ENCODE data around the gene DTD1.

The DTD1 gene

DNA sequence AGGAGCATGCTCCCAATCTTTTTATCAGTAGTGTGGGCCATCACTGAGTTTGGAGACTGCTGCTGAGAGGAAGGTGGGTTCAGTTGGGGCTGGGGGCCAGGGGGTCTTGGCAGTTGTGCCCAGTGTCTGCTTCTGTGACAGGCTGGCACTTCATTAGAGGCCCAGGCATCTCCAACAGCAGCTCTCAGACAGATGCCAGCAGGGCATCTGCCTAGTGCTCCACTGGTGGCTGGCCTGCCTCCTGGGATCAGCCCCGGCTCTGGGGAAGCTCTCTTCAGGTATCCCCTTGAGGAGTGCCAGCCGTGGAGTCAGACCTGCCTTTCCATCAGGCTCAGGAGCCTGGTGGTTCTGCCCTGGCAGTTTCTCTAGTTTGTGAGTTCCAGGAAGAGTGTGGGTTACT is 77.3 kb downstream of the DTD1 start:
- Histone ChIP-seq H3K9ac (no peak overlapping the region), H3K4me2 (no peak overlapping the region), H3K27me3 (no peaks in the 10 kb centered on the region), H3K4me3 (no peak overlapping the region), H4K20me1 (no peaks in the 10 kb centered on the region), H3K4me1 (no peaks in the 10 kb centered on the region), H3K36me3 (no peaks in the 10 kb centered on the region), H3K9me3 (replicated peaks in 1 of 11) (no peaks in the 10 kb centered on the region), H3K27ac (no peak overlapping the region)
- TF ChIP-seq Cebpa-rat (IDR thresholded peaks at IDR 0.05) = no peak

- no peak for TF ChIP-seq Cebpa-rat (IDR thresholded peaks at IDR 0.05)
- H3K9me3 ChIP-seq (replicated peaks in 1 of 11) = no peaks in the 10 kb centered on the region
- H3K27me3 ChIP-seq = no peaks in the 10 kb centered on the region
- no peaks in the 10 kb centered on the region for H3K36me3 ChIP-seq
- H3K4me1 ChIP-seq = no peaks in the 10 kb centered on the region
- H3K27ac ChIP-seq = no peak overlapping the region
- no peak overlapping the region for H3K9ac ChIP-seq
- no peak overlapping the region for H3K4me3 ChIP-seq
- H3K4me2 ChIP-seq = no peak overlapping the region
- H4K20me1 ChIP-seq = no peaks in the 10 kb centered on the region
Observed at GRCh38 chr20:18666803-18667415, 79.1 kb downstream of the DTD1 start.

DNA sequence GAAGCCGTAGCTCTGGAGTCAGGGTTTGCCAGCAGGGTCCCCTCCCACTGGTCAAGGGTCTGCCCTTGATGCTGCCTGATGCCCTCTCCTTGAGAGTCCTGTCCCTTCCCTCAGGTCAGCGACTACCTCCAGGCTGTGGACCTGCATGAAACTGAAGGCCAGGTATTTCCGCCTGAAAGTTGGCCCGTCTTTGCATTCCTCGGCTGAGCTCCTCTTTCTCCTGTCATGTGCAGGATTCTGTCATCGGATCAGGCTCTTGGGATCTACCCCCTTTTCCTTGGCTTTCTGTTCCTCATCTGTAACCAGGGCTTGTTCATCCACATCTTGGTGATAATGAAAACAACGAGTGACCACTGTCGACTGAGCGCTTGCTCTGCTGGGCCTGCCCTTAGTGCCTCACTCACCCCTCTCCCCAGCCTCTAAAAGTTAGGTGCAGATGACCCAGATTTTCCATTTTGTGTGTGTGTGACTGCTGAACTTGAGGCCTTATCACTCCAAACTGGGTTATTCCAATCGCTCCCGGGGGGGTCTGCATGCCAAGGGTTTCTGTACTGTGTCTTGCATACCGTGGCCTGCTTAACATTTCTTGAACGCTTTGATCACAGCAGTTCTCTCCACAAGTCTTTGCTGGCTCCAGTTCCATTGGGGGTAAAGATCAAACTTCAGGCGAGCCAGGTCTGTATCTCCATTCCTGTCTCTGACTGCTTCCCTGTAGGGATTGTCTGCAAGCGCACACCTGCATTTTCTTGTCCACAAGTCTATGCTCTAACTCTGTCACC is 81.6 kb downstream of the DTD1 start:
- no peak overlapping the region for H3K9ac ChIP-seq
- H3K27ac ChIP-seq = no peak overlapping the region
- no peaks in the 10 kb centered on the region for H4K20me1 ChIP-seq
- H3K4me3 ChIP-seq = no peak overlapping the region
- H3K4me2 ChIP-seq = no peak overlapping the region
- no peak for TF ChIP-seq Cebpa-rat (IDR thresholded peaks at IDR 0.05)
- no peaks in the 10 kb centered on the region for H3K36me3 ChIP-seq
- no peaks in the 10 kb centered on the region for H3K27me3 ChIP-seq
- no peaks in the 10 kb centered on the region for H3K9me3 ChIP-seq (replicated peaks in 1 of 11)
- H3K4me1 ChIP-seq = no peaks in the 10 kb centered on the region

DNA sequence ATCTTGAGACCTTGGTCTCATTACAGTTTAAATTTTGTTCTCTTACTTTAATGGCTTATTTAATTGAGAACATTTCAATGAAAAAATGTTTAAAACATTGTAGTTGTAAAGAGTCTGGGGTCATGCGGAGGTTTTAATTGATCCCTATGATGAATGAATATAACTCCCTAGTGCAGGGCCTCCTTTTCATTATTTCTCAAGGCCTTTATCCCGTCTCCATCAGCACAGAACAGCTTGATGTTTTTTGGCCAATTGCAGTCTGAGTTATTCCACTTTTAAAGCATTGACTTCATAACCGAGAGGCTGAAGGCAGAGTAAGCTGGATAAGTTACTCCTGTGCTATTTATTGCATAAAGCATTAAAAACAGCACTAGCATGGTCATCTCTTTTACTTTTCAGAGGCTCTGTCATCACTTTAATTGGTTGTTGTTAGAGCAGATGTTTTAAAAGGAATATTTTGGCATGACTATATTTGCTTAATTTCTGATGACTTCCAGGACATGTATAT is 83.4 kb downstream of the DTD1 start:
- Histone ChIP-seq H3K36me3 (no peaks in the 10 kb centered on the region), H3K27ac (no peak overlapping the region), H3K9ac (no peak overlapping the region), H3K4me2 (no peak overlapping the region), H3K4me3 (no peak overlapping the region), H3K4me1 (no peaks in the 10 kb centered on the region), H4K20me1 (no peaks in the 10 kb centered on the region), H3K27me3 (no peaks in the 10 kb centered on the region), H3K9me3 (replicated peaks in 1 of 11) (no peaks in the 10 kb centered on the region)
- TF ChIP-seq Cebpa-rat (IDR thresholded peaks at IDR 0.05) = no peak

- no peaks in the 10 kb centered on the region for H3K4me1 ChIP-seq
- H3K4me3 ChIP-seq = no peak overlapping the region
- no peaks in the 10 kb centered on the region for H3K9me3 ChIP-seq (replicated peaks in 1 of 11)
- no peak overlapping the region for H3K4me2 ChIP-seq
- H4K20me1 ChIP-seq = no peaks in the 10 kb centered on the region
- no peak overlapping the region for H3K27ac ChIP-seq
- H3K9ac ChIP-seq = no peak overlapping the region
- H3K36me3 ChIP-seq = no peaks in the 10 kb centered on the region
- H3K27me3 ChIP-seq = no peaks in the 10 kb centered on the region
- TF ChIP-seq Cebpa-rat (IDR thresholded peaks at IDR 0.05) = no peak
Observed at GRCh38 chr20:18672834-18673233, 85.0 kb downstream of the DTD1 start.

DNA sequence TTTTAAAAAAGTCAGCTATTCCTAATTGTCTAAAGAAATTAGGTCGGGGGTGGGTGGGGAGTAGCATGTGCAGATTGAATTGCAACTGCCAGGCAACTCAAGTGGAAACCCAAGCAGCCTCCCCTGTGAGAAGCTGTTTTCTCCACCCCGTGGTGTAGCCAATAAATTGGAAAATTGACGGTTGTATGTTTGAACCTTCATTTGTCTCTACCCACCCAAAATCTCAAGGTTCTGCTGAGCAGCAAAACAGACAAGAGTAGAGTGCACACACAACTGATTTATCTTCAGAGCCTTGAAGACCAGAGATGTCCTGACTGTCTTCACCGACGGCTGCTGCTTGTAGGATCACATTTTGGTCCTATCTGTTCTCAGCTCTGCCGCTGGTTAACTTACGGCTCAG is 88.5 kb downstream of the DTD1 start:
- no peak for TF ChIP-seq Cebpa-rat (IDR thresholded peaks at IDR 0.05)
- peaks cover 4 to 7% (median 7%) of the 10 kb centered on the region in 10 experiments; a peak in 12 of 20 replicates for H3K4me1 ChIP-seq
- H3K9me3 ChIP-seq (replicated peaks in 1 of 11) = no peaks in the 10 kb centered on the region
- no peaks in the 10 kb centered on the region for H4K20me1 ChIP-seq
- H3K4me2 ChIP-seq = no peak overlapping the region
- no peaks in the 10 kb centered on the region for H3K36me3 ChIP-seq
- no peak overlapping the region for H3K9ac ChIP-seq
- no peak overlapping the region for H3K4me3 ChIP-seq
- no peak overlapping the region for H3K27ac ChIP-seq
- no peaks in the 10 kb centered on the region for H3K27me3 ChIP-seq

GRCh38 chr20:18677126-18677525 is 89.3 kb downstream of the DTD1 start:
- H3K9ac ChIP-seq = no peak overlapping the region
- no peak for TF ChIP-seq Cebpa-rat (IDR thresholded peaks at IDR 0.05)
- no peak overlapping the region for H3K27ac ChIP-seq
- H3K4me3 ChIP-seq = no peak overlapping the region
- H3K4me2 ChIP-seq = no peak overlapping the region
- no peaks in the 10 kb centered on the region for H3K9me3 ChIP-seq (replicated peaks in 1 of 11)
- H3K27me3 ChIP-seq = no peaks in the 10 kb centered on the region
- peaks cover 4 to 7% (median 7%) of the 10 kb centered on the region in 10 experiments; a peak in 12 of 20 replicates for H3K4me1 ChIP-seq
- no peaks in the 10 kb centered on the region for H3K36me3 ChIP-seq
- H4K20me1 ChIP-seq = no peaks in the 10 kb centered on the region

DNA sequence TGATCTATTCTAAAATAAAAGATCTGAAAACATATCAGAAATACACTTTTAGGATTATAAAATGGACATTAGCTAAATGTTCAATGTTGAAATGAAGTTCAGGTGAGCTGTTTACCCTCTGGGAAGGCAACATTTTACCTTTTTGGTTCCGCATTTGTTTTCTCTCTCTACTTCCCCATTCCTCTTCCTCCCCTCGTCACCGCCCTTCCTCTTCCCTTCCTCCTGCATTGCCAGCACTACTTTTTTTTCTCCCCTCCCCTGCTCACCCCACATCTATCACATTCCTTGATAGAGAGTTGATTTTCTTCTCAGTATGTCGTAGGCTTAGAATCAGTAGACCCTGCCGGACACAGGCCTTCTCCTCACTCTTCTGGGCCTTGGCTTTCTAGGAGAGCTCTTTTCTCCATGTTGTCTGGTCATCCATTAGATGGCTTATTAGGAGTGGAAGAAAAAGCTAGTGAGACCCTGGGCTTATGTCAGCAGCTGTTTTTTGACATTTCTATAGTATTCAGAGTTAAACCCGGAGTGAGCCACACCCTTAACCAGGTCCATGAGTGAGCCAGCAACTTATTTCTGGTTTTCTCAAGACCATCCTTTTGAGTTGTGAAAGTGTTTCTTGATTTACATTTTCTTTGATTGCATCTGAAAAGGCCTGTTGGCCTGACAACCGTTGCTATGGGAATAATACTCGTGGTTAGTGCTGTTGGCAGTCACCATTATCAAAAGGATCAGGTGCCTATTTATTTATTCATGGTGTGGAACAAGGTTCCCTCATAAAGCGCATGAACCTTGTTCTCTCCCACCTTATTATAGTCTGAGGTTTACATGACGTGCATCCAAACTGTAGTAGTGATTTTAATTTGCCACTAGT is 90.9 kb downstream of the DTD1 start:
- H3K9me3 ChIP-seq (replicated peaks in 1 of 11) = no peaks in the 10 kb centered on the region
- no peaks in the 10 kb centered on the region for H4K20me1 ChIP-seq
- peaks cover 4 to 7% (median 7%) of the 10 kb centered on the region in 10 experiments; a peak in 12 of 20 replicates for H3K4me1 ChIP-seq
- no peak overlapping the region for H3K4me3 ChIP-seq
- no peaks in the 10 kb centered on the region for H3K27me3 ChIP-seq
- peak overlapping the region in 8 of 11 experiments; percentile 2 to 28 (median 16); a peak in 6 of 22 replicates for H3K4me2 ChIP-seq
- H3K27ac ChIP-seq = no peak overlapping the region
- no peaks in the 10 kb centered on the region for H3K36me3 ChIP-seq
- no peak for TF ChIP-seq Cebpa-rat (IDR thresholded peaks at IDR 0.05)
- no peak overlapping the region for H3K9ac ChIP-seq

DNA sequence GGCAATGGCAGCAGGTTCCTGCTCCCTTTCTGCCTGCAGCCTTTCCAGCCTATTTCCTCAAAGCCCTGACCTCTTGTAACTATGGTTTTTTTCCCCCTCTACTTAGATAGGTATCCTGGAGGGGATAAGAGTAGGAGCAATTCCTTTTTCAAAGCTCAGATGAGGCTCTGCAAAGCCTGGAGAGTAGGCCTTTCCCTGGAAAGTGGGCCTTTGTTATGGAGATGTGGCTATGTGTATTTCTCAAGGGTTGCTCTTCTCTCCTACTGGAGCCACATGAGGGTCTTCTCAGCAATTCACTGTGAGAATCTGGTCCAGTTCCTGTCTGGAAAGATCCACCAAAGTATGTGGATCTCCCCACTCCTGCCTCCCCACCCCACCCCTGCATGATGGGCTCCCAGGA is 96.0 kb downstream of the DTD1 start:
- H3K4me2 ChIP-seq = no peak overlapping the region
- H3K4me1 ChIP-seq = peaks cover 1 to 3% (median 2%) of the 10 kb centered on the region in 10 experiments; a peak in 11 of 20 replicates
- no peak overlapping the region for H3K9ac ChIP-seq
- no peak for TF ChIP-seq Cebpa-rat (IDR thresholded peaks at IDR 0.05)
- no peaks in the 10 kb centered on the region for H3K27me3 ChIP-seq
- no peak overlapping the region for H3K27ac ChIP-seq
- no peaks in the 10 kb centered on the region for H3K9me3 ChIP-seq (replicated peaks in 1 of 11)
- H4K20me1 ChIP-seq = no peaks in the 10 kb centered on the region
- H3K36me3 ChIP-seq = no peaks in the 10 kb centered on the region
- no peak overlapping the region for H3K4me3 ChIP-seq
